Right lobe of liver (tissue), 6 donors: ENCODE results near the gene PPP1R12B. TPM values are rescaled to one million over a fixed set of nuclear protein-coding genes. Genes with fewer than 3 reads are reported as not detected.
"Not testable (repeated sequence)": the region's sequence is repeated elsewhere in the genome, so short reads cannot be mapped to it uniquely, and the experiment has no call there.

Experiments
- ATAC-seq, 4 donors: fragments of 200-7000 bp; cut with Tn5 transposase; one replicate each; pipeline ENCODE4 v1.9.1; 2020; ENCODE audit warnings: mild to moderate bottlenecking in 4 of 4, moderate library complexity in 4 of 4
- DNase-seq, 3 donors: peaks; one replicate each; pipeline ENCODE4 v3.0.0-alpha.2; 2020
- H3K27ac ChIP-seq, 3 donors: fragments of 200-600 bp; one replicate each; pipeline ENCODE4 v1.8.0; 2022
- H3K27me3 ChIP-seq, 2 donors: fragments of 200-600 bp; one replicate each; pipeline ENCODE4 v1.8.0; 2022
- H3K36me3 ChIP-seq, 4 donors: fragments of 200-600 bp; sonication (generic) in 1 of 4; one replicate each; pipeline versions ENCODE4 v1.5.1 to v1.8.0; 2017 to 2022; ENCODE audit warnings: control low read depth in 1 of 4
- H3K4me1 ChIP-seq, 4 donors: fragments of 200-600 bp; sonication (generic) in 1 of 4; one replicate each; pipeline versions ENCODE4 v1.5.1 to v1.8.0; 2017 to 2022; ENCODE audit warnings: control low read depth in 1 of 4
- H3K4me3 ChIP-seq, 3 donors: fragments of 200-600 bp; one replicate each; pipeline ENCODE4 v1.8.0; 2022
- H3K9me3 ChIP-seq, 4 donors: fragments of 200-600 bp; sonication (generic) in 1 of 4; one replicate each; pipeline versions ENCODE4 v1.5.1 to v1.8.0; 2017 to 2022; ENCODE audit warnings: control low read depth in 1 of 4
- POLR2A ChIP-seq: fragments of 450-650 bp; IDR thresholded peaks from one replicate; pipeline ENCODE4 v1.6.1; 2017; ENCODE audit warnings: antibody characterized with exemption, mild to moderate bottlenecking
- WGBS: methylation state at CpG from one replicate; pipeline ENCODE4 v1.1.6; 2018; ENCODE audit warnings: low coverage, low lambda C conversion rate; ENCODE audit not compliant: insufficient coverage; ENCODE audit errors: missing lambda C conversion rate; 5-methylcytosine and 5-hydroxymethylcytosine counted together
- intact Hi-C, 2 donors: fragments of 100-400 bp; cut with DNase I; formaldehyde crosslinking; loops; one replicate each; pipeline versions ENCODE4 v1.11.2 to v1.14.1; 2022
- total RNA-seq, 6 experiments: library from RNA; depleted of rRNA in 2 of 6; stranded (reverse); fragments of >200 nt in 2 of 6; fragmentation: NEBNext Ultra II Directional in 3 of 6; extraction: Animal tissue kit (Norgen Biotek cat#: 25700) in 3 of 6; gene quantifications; one replicate each; pipeline versions ENCODE4 v1.1.0 to v1.2.4, GENCODE V29; 2016 to 2023
- TF ChIP-seq, protein P1 (sequence below), 4 donors: fragments of 200-600 bp in 3 of 4; fragments of 450-650 bp in 1 of 4; IDR thresholded peaks; one replicate each; pipeline versions ENCODE4 v1.5.1 to v1.8.0; 2016 to 2022; ENCODE audit warnings: antibody characterized with exemption in 4 of 4, mild to moderate bottlenecking in 2 of 4
- donor health status: DM: no; HTN: yes; CAD: no.
- donor health status: DM: no; HTN: no; CAD: no.
- donor health status: DM: no; HTN: no; CAD: no.
- donor health status: DM: no; HTN: yes; CAD: no.
- donor health status: DM: no; HTN: yes; CAD: no.

The PPP1R12B gene
- total RNA-seq, 6 experiments from 2014 or later = 13.7 to 22.2 (median 16.6) TPM

DNA sequence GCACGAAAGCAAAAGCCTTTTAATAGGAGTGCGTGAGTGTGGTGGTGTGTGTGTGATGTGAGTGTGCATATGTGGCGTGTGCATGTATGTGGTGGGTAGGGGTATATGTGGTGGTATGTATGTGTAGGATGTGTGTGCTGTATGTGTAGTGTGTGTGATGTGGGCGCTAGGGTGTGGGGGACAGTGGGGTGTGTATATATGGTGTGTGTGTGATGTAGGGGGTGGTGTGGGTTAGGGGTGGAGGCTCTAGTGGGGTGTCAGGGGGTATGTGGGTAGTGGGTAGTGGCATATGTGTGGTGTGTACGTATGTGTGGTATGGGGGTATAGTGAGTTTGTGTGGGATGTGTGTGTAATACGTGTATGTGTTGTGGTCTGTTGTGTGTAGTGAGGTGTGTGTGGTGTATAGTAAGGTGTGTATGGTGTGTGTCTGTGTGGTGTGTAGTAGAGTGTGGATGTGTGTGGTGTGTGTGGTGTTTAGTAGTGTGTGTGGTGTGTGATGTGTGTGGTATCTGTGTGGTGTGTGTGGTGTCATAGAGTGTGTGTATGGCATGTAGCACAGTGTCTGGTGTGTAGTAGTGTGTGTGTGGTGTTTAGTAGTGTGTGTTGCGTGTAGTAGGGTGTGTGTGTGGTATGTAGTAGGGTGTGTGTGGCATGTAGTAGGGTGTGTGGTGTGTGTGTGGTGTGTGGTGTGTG, 275.7 kb downstream of the PPP1R12B start:
- intact Hi-C loops = no loop called here
- no peak for DNase-seq
- H3K36me3 ChIP-seq = no peaks in the 10 kb centered on the region
- WGBS = 72% methylated on average over 7 of the region's 7 CpGs
- TF ChIP-seq, protein P1, sequence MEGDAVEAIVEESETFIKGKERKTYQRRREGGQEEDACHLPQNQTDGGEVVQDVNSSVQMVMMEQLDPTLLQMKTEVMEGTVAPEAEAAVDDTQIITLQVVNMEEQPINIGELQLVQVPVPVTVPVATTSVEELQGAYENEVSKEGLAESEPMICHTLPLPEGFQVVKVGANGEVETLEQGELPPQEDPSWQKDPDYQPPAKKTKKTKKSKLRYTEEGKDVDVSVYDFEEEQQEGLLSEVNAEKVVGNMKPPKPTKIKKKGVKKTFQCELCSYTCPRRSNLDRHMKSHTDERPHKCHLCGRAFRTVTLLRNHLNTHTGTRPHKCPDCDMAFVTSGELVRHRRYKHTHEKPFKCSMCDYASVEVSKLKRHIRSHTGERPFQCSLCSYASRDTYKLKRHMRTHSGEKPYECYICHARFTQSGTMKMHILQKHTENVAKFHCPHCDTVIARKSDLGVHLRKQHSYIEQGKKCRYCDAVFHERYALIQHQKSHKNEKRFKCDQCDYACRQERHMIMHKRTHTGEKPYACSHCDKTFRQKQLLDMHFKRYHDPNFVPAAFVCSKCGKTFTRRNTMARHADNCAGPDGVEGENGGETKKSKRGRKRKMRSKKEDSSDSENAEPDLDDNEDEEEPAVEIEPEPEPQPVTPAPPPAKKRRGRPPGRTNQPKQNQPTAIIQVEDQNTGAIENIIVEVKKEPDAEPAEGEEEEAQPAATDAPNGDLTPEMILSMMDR (IDR thresholded peaks at IDR 0.05) = no peak
- no peak for TF ChIP-seq POLR2A
- no peak overlapping the region for H3K4me3 ChIP-seq
- H3K9me3 ChIP-seq = no peaks in the 10 kb centered on the region
- H3K4me1 ChIP-seq = no peaks in the 10 kb centered on the region
- no peak for ATAC-seq
- no peaks in the 10 kb centered on the region for H3K27me3 ChIP-seq
- H3K27ac ChIP-seq = no peak overlapping the region

DNA sequence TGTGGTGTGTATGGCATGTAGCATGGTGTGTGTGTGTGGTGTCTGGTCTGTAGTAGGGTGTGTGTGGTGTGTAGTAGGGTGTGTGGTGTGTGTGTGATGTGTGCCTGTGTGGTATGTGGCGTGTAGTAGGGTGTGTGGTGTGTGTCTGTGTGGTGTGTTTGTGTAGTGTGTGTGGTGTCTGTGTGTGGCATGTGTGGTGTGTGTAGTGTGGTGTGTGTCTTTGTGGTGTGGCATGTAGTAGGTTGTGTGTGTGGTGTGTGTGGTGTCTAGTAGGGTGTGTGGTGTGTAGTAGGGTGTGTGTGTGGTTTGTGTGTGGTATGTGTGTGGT, 276.2 kb downstream of the PPP1R12B start:
- Histone ChIP-seq H3K27ac (no peak overlapping the region), H3K36me3 (no peaks in the 10 kb centered on the region), H3K4me1 (no peaks in the 10 kb centered on the region), H3K27me3 (no peaks in the 10 kb centered on the region), H3K4me3 (no peak overlapping the region), H3K9me3 (no peaks in the 10 kb centered on the region)
- WGBS = 71% methylated on average over 1 of the region's 1 CpG
- TF ChIP-seq, protein P1 (IDR thresholded peaks at IDR 0.05) = no peak
- no peak for TF ChIP-seq POLR2A
- ATAC-seq (peak in 1 of 4 donors; percentile 16), DNase-seq (no peak)
- intact Hi-C loops = no loop called here

DNA sequence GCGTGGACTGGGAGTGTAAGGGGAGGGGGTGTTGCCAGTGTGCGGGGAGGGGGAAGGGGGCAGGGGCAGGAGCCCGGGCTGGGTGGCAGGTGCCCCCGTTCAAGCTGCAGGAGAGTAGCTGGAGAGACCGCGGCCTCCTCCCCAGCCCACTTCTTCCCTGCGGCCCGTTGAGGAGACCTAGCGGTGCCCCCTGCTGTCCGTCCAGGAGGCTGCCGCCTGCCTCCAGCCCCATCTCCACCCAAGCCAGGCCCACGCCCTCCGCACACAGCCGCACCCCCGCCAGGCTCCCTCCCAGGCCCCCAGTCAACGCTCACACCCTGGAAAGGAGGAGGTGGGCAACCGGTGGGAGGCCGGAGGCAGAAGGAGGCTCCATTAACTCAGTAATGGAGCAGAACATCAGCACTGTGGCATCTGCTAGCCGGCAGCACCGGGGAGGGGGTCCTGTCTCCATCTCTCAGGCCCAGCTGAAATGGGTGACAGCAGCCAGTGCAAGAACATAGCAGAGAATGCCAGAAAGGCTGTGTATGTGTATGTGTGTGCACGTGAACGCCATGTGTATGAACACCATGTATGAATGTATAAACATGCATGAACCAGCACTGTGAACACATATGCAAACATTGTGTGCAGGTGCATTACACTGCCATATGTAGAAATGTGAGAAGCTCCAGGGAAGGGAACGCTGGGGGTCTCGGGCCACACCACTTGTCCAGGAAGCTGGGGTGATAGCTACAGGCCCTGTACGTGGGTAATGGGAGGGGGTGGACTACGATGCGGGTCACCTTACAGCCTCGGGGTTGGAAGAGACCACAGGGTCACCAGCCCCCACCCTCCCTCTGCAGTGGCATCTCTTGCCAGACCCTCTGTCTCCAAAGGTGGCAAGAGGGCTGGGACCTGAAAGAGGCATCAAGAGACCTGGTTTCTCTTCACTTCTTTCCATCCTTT, 277.2 kb downstream of the PPP1R12B start:
- H3K9me3 ChIP-seq = no peaks in the 10 kb centered on the region
- intact Hi-C loops = no loop called here
- no peaks in the 10 kb centered on the region for H3K36me3 ChIP-seq
- DNase-seq = peak; percentile 64 to 78 (median 73)
- H3K27me3 ChIP-seq = no peaks in the 10 kb centered on the region
- H3K4me1 ChIP-seq = no peaks in the 10 kb centered on the region
- H3K27ac ChIP-seq = no peak overlapping the region
- no peak for TF ChIP-seq POLR2A
- TF ChIP-seq, protein P1 (IDR thresholded peaks at IDR 0.05) = peak; percentile 51 to 65 (median 60)
- H3K4me3 ChIP-seq = no peak overlapping the region
- WGBS = 45% methylated on average over 8 of the region's 28 CpGs
- ATAC-seq = peak; percentile 82 to 90 (median 86)

DNA sequence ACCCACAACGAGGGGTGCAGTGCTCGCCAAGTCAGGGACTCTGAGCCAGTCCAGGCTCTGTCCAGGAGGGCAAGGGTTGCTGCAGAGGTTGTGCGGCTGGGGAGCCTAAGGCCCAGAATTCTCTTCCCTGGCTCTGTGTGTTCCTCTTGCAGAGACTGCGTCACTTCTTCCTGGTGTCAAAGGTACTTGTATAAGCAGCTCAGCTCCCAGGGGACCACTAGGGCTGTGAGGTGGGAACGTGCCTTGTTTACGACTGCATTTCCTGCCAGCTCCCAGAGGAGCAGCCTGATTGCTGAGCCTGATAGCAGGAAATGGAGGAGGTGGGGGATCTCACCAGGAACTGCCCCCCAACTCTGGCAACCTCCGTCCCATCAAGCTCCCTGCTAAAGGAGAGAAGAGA, 278.5 kb downstream of the PPP1R12B start:
- H3K27me3 ChIP-seq, intact Hi-C loops, H3K36me3 ChIP-seq: not testable (repeated sequence)

More for the DNA sequence above, 278.5 kb downstream of the PPP1R12B start:
- not testable (repeated sequence) for H3K27ac ChIP-seq, H3K4me1 ChIP-seq, H3K9me3 ChIP-seq, H3K4me3 ChIP-seq, DNase-seq
- peak in 1 of 4 donors; percentile 26 for ATAC-seq
- 60% methylated on average over 5 of the region's 7 CpGs for WGBS
